Astrocyte (in vitro differentiated cells and primary cell): ENCODE measurements around the gene GIT2. TPM values are rescaled to one million over a fixed set of nuclear protein-coding genes. Genes with fewer than 3 reads are reported as not detected.

Experiments
- DNase-seq: peaks from one replicate; pipeline ENCODE4 v3.0.0-alpha.2; 2010; ENCODE audit warnings: low read depth
- FAIRE-seq: peaks from 2 replicates; lab custom pipeline; 2011; peaks lifted over from hg19 to GRCh38; lab: Jason Lieb, UNC
- H2AFZ ChIP-seq: 2 replicates; pipeline ENCODE4 v1.6.0; 2012; ENCODE audit warnings: low read depth, low read length, inconsistent platforms
- H3K27ac ChIP-seq: 2 replicates; pipeline ENCODE4 v1.5.1; 2011; ENCODE audit warnings: low read depth, low read length, inconsistent platforms
- H3K27me3 ChIP-seq: 2 replicates; pipeline ENCODE4 v1.6.0; 2011; ENCODE audit warnings: low read length, inconsistent platforms; ENCODE audit not compliant: insufficient read depth
- H3K36me3 ChIP-seq: 2 replicates; pipeline ENCODE4 v1.5.1; 2011; ENCODE audit warnings: low read length, inconsistent platforms; ENCODE audit not compliant: insufficient read depth
- H3K4me1 ChIP-seq: 2 replicates; pipeline ENCODE4 v1.5.1; 2011; ENCODE audit warnings: low read length, inconsistent platforms; ENCODE audit not compliant: insufficient read depth
- H3K4me2 ChIP-seq: 2 replicates; pipeline ENCODE4 v1.6.0; 2012; ENCODE audit warnings: low read length, inconsistent platforms
- H3K4me3 ChIP-seq: 2 replicates; pipeline ENCODE4 v1.5.1; 2011; ENCODE audit warnings: low read depth, mild to moderate bottlenecking, low read length, inconsistent platforms; ENCODE audit not compliant: insufficient read depth
- H3K79me2 ChIP-seq: 2 replicates; pipeline ENCODE4 v1.6.0; 2012; ENCODE audit warnings: mild to moderate bottlenecking, low read length, inconsistent platforms; ENCODE audit not compliant: insufficient read depth
- H3K9ac ChIP-seq: 2 replicates; pipeline ENCODE4 v1.6.0; 2012; ENCODE audit warnings: mild to moderate bottlenecking, low read length, inconsistent platforms
- H3K9me3 ChIP-seq: 2 replicates; pipeline ENCODE4 v1.5.1; 2012; ENCODE audit warnings: low read depth, mild to moderate bottlenecking, low read length, inconsistent platforms; ENCODE audit not compliant: insufficient read depth
- H4K20me1 ChIP-seq: 2 replicates; pipeline ENCODE4 v1.6.0; 2012; ENCODE audit warnings: low read length, inconsistent platforms; ENCODE audit not compliant: insufficient read depth
- H3K27ac Mint-ChIP-seq: one replicate; pipeline ENCODE4 v1.8.0; 2021; ENCODE audit warnings: mild to moderate bottlenecking, mixed read lengths; ENCODE audit not compliant: unreplicated experiment
- H3K27me3 Mint-ChIP-seq: one replicate; pipeline ENCODE4 v1.8.0; 2021; ENCODE audit warnings: low read depth, mixed read lengths; ENCODE audit not compliant: unreplicated experiment
- H3K36me3 Mint-ChIP-seq: one replicate; pipeline ENCODE4 v1.8.0; 2021; ENCODE audit warnings: low read depth, mixed read lengths; ENCODE audit not compliant: unreplicated experiment
- H3K4me1 Mint-ChIP-seq: one replicate; pipeline ENCODE4 v1.8.0; 2021; ENCODE audit warnings: low read depth, mixed read lengths; ENCODE audit not compliant: unreplicated experiment
- H3K4me3 Mint-ChIP-seq: one replicate; pipeline ENCODE4 v1.8.0; 2021; ENCODE audit warnings: mild to moderate bottlenecking, moderate library complexity, mixed read lengths; ENCODE audit not compliant: unreplicated experiment
- H3K9me3 Mint-ChIP-seq: one replicate; pipeline ENCODE4 v1.8.0; 2021; ENCODE audit warnings: mild to moderate bottlenecking, mixed read lengths; ENCODE audit not compliant: unreplicated experiment
- EZH2 ChIP-seq: IDR thresholded peaks from 2 replicates; pipeline ENCODE4 v1.6.1; 2012; ENCODE audit warnings: mild to moderate bottlenecking, low read length, inconsistent platforms; ENCODE audit not compliant: insufficient read depth
- total RNA-seq: library from RNA; stranded (reverse); gene quantifications from 2 replicates; pipeline ENCODE4 v1.2.1, GENCODE V29; 2021
- TF ChIP-seq, protein P1 (sequence below): IDR thresholded peaks from 2 replicates; pipeline ENCODE4 v1.5.1; 2011; ENCODE audit warnings: low read depth, mild to moderate bottlenecking, inconsistent platforms, low read length, moderate library complexity; ENCODE audit not compliant: insufficient read depth

The GIT2 gene
- total RNA-seq, 1 donor from 2014 or later, result 33.4 TPM

GRCh38 chr12:109938947-109939346, 57.2 kb downstream of the GIT2 start:
- DNase-seq, result no peak

GRCh38 chr12:109937371-109937770, 58.8 kb downstream of the GIT2 start:
- no peaks in the 10 kb centered on the region for H3K4me1 Mint-ChIP-seq
- H3K36me3 Mint-ChIP-seq, result peaks cover 17% of the 10 kb centered on the region
- no peak overlapping the region for H2AFZ ChIP-seq
- H3K27me3 Mint-ChIP-seq, result no peaks in the 10 kb centered on the region
- H3K27ac Mint-ChIP-seq, result no peak overlapping the region
- H3K79me2 ChIP-seq, result no peaks in the 10 kb centered on the region
- no peaks in the 10 kb centered on the region for H3K27me3 ChIP-seq
- no peak overlapping the region for H3K9ac ChIP-seq
- H3K4me1 ChIP-seq, result no peaks in the 10 kb centered on the region
- no peaks in the 10 kb centered on the region for H3K9me3 ChIP-seq
- FAIRE-seq, result no peak
- no peak overlapping the region for H3K27ac ChIP-seq
- H3K4me3 ChIP-seq, result no peak overlapping the region
- no peak overlapping the region for H3K4me3 Mint-ChIP-seq
- no peaks in the 10 kb centered on the region for H4K20me1 ChIP-seq
- H3K9me3 Mint-ChIP-seq, result no peaks in the 10 kb centered on the region
- DNase-seq, result no peak
- TF ChIP-seq, protein P1, sequence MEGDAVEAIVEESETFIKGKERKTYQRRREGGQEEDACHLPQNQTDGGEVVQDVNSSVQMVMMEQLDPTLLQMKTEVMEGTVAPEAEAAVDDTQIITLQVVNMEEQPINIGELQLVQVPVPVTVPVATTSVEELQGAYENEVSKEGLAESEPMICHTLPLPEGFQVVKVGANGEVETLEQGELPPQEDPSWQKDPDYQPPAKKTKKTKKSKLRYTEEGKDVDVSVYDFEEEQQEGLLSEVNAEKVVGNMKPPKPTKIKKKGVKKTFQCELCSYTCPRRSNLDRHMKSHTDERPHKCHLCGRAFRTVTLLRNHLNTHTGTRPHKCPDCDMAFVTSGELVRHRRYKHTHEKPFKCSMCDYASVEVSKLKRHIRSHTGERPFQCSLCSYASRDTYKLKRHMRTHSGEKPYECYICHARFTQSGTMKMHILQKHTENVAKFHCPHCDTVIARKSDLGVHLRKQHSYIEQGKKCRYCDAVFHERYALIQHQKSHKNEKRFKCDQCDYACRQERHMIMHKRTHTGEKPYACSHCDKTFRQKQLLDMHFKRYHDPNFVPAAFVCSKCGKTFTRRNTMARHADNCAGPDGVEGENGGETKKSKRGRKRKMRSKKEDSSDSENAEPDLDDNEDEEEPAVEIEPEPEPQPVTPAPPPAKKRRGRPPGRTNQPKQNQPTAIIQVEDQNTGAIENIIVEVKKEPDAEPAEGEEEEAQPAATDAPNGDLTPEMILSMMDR, result no peak
- no peak for TF ChIP-seq EZH2
- no peak overlapping the region for H3K4me2 ChIP-seq
- H3K36me3 ChIP-seq, result peaks cover 32% of the 10 kb centered on the region

More at GRCh38 chr12:109938947-109939346, 57.2 kb downstream of the GIT2 start:
- no peaks in the 10 kb centered on the region for H3K9me3 ChIP-seq
- H4K20me1 ChIP-seq, result no peaks in the 10 kb centered on the region
- H2AFZ ChIP-seq, result no peak overlapping the region
- no peaks in the 10 kb centered on the region for H3K4me1 ChIP-seq
- H3K4me3 ChIP-seq, result no peak overlapping the region
- H3K27me3 ChIP-seq, result no peaks in the 10 kb centered on the region
- Mint-ChIP-seq H3K4me3 (no peak overlapping the region), H3K27me3 (no peaks in the 10 kb centered on the region), H3K4me1 (peaks cover 2% of the 10 kb centered on the region), H3K36me3 (peaks cover 14% of the 10 kb centered on the region), H3K27ac (no peak overlapping the region), H3K9me3 (no peaks in the 10 kb centered on the region)
- FAIRE-seq, result no peak
- H3K9ac ChIP-seq, result no peak overlapping the region
- no peaks in the 10 kb centered on the region for H3K79me2 ChIP-seq
- TF ChIP-seq, protein P1, result no peak
- TF ChIP-seq EZH2, result no peak
- H3K4me2 ChIP-seq, result no peak overlapping the region
- no peak overlapping the region for H3K27ac ChIP-seq
- peaks cover 24% of the 10 kb centered on the region for H3K36me3 ChIP-seq

DNA sequence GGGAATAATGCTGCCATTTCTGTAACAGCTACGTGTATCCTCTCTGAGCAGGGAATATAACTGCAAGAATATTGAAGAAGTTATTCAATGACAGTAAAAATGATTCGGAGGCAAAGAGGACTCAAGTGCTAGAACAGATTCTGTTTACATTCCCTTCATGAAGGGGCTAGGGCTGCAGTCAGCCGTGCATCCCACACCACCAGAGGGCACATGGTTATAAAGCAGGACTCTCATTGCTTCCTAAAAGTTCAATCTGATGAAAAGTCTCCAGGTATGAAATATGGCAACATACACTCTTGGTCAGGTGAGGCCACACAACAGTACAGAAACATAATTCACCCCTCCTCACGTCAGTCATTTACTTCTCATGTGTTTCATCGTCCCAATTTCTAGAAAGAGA, 62.1 kb downstream of the GIT2 start:
- DNase-seq (no peak), FAIRE-seq (peak; percentile 74)
- no peaks in the 10 kb centered on the region for H3K27me3 ChIP-seq
- H3K36me3 Mint-ChIP-seq, result peaks cover 27% of the 10 kb centered on the region
- no peaks in the 10 kb centered on the region for H3K79me2 ChIP-seq
- no peaks in the 10 kb centered on the region for H3K9me3 ChIP-seq
- no peak overlapping the region for H3K9ac ChIP-seq
- no peaks in the 10 kb centered on the region for H3K9me3 Mint-ChIP-seq
- H3K36me3 ChIP-seq, result peaks cover 47% of the 10 kb centered on the region
- H3K4me3 Mint-ChIP-seq, result no peak overlapping the region
- no peak overlapping the region for H3K4me2 ChIP-seq
- H3K27me3 Mint-ChIP-seq, result no peaks in the 10 kb centered on the region
- H3K27ac ChIP-seq, result no peak overlapping the region
- no peak overlapping the region for H3K4me3 ChIP-seq
- no peak overlapping the region for H3K27ac Mint-ChIP-seq
- no peaks in the 10 kb centered on the region for H3K4me1 Mint-ChIP-seq
- no peaks in the 10 kb centered on the region for H3K4me1 ChIP-seq
- TF ChIP-seq, protein P1, result peak; percentile 44
- TF ChIP-seq EZH2, result no peak
- no peak overlapping the region for H2AFZ ChIP-seq
- H4K20me1 ChIP-seq, result no peaks in the 10 kb centered on the region
